GM18907 (cell line): ENCODE data around the gene HNF1B.
"Not testable (repeated sequence)": the region's sequence is repeated elsewhere in the genome, so short reads cannot be mapped to it uniquely, and the experiment has no call there.

Experiments used
- ATAC-seq: cut with Tn5 transposase; IDR thresholded peaks from one replicate; pipeline ENCODE4 v1.9.1; 2021; ENCODE audit warnings: mild to moderate bottlenecking, moderate library complexity; ENCODE audit not compliant: unreplicated experiment

HNF1B gene

DNA sequence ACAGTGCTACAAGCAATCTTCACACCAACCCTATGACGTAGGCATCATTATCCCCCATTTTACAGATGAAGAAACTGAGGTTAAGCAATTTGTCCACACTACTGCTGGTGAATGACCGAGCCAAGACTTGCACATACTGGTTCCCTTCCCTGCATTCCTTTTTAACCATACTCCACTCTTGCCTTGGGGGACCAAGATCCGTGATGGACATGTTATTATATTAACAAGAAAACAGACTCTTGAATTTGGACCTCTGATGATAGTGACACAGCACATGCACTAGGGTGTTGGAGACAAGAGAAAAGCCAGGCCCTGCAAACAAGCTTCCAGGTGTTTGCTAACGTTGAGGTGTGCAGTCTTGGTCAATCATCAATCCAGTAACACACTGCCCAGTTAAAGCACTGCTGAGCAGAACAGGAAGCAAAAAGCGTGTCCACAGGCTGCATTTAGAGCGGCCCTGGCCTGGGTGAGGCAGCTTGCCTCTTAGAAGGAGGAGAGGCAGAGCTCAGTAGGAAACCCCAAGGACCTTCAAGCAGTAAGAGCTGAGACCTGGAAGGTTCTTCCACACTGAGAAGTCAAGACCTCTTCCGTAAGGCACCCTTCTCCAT lies 36.7 kb downstream of the HNF1B start:
- ATAC-seq = no peak

GRCh38 chr17:37706446-37706845 lies 38.4 kb downstream of the HNF1B start:
- no peak for ATAC-seq

- ATAC-seq = no peak
Measured at GRCh38 chr17:37702598-37702997, 42.3 kb downstream of the HNF1B start.

DNA sequence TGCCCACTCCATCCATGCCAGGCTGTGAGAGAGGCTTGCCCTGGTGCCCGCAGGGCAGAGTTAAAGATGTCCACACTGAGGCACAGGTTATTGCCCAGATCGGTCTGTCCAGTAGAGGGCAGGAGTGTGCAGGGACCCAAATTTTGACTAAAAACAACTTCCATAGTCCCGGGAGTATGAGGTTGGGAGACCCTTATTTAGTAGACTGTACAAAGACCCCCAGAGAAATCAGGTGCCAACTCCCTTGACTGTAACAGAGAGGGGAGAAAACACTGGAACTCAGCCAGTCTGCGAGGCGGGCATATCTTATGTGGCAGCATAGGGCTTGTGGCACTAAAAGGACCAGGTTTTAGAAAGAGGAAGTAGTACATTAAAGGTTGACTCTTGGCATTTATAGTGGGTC lies 43.4 kb downstream of the HNF1B start:
- ATAC-seq = no peak

DNA sequence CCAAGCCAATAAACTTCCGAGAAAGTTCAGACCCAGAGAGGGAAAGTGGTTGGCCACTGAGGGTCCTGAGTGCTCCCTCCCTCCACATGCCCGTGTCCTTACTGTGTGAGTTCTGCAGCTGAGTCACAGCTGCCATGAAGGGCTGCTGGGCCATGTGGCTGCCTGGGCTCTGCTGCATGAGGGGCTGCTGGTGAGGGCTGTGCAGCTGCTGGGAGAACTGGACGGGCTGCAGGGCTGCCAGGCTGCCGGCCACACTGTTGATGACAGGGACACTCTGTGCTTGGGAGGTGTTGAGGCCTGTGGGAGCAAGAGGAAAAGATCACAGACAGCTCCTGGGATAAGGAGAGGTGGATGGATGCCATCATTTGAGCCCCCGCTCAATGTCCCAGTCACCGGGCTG lies 44.0 kb downstream of the HNF1B start:
- no peak for ATAC-seq

GRCh38 chr17:37699285-37699973 lies 45.4 kb downstream of the HNF1B start:
- no peak for ATAC-seq

GRCh38 chr17:37698911-37699255 lies 46.0 kb downstream of the HNF1B start:
- ATAC-seq = no peak

GRCh38 chr17:37698132-37698910 lies 46.5 kb downstream of the HNF1B start:
- ATAC-seq = no peak

DNA sequence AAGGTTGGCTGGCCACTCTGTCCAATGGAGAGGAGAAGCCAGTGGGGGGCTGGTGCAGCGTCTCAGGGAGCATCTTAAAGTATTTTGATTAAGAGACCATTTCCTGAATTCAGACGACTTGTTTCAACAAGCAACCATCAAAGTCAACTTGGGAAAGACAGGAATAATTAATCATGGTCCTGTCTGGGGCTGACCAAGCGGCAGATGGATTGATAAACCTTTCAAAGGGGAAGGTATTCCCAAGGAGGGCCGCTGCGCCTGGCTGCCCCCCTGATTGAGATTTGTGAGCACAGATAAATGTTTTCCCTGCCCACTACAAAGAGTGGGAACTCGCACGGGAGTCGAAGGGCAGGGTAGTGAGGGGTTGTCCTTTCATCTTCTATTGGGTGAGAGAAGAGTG lies 47.5 kb downstream of the HNF1B start:
- ATAC-seq = no peak

GRCh38 chr17:37696366-37696765 lies 48.5 kb downstream of the HNF1B start:
- no peak for ATAC-seq

- no peak for ATAC-seq
Measured at GRCh38 chr17:37695726-37696125, 49.1 kb downstream of the HNF1B start.

DNA sequence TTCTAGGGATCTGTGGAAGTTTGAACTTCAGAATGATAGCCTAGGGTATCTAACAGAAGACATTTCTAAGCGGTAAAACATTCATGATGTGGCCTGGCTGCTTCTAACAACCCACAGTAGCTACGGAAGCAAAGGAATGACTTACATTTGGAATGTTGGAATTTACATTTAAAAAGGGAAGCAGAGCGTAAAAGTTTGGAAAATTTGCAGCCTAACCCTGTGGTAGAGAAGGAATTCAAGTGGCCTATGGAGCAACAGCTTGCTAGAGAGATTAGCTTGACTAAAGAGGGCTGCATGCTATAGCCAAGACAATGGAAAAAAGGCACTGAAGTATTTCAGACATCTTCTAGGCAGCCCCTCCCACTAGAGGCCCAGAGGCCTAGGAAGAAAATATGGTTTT lies 50.1 kb downstream of the HNF1B start:
- ATAC-seq = no peak

- no peak for ATAC-seq
Measured at GRCh38 chr17:37693328-37693727, 51.5 kb downstream of the HNF1B start.

DNA sequence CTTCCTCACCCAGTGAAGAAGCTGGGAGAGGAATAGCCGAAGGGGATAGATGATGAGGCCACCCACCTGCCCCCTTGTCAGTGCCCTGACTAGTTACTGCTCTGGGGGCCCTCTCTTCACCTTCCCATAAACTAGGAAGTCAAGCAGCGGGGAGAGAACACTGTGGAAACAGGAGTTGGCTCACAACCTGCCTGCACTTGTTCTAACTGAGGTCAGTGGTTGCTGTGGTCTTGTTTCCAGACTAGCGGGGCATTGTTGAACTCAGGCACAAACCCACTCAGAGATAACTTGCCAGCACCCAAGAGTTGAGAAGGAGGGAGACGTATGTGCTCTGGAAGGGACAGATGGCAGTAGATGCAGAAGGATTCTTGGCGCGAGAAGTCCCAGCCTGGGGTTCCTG lies 53.1 kb downstream of the HNF1B start:
- ATAC-seq = no peak

GRCh38 chr17:37689317-37689716 lies 55.5 kb downstream of the HNF1B start:
- no peak for ATAC-seq

- ATAC-seq = no peak
Measured at GRCh38 chr17:37683454-37683984, 61.3 kb downstream of the HNF1B start.

- no peak for ATAC-seq
Measured at GRCh38 chr17:37682007-37682406, 62.9 kb downstream of the HNF1B start.

DNA sequence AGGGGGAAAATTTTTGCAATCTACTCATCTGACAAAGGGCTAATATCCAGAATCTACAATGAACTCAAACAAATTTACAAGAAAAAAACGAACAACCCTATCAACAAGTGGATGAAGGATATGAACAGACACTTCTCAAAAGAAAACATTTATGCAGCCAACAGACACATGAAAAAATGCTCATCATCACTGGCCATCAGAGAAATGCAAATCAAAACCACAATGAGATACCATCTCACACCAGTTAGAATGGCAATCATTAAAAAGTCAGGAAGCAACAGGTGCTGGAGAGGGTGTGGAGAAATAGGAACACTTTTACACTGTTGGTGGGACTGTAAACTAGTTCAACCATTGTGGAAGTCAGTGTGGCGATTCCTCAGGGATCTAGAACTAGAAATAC lies 64.9 kb downstream of the HNF1B start:
- not testable (repeated sequence) for ATAC-seq

GRCh38 chr17:37678036-37678435 lies 66.8 kb downstream of the HNF1B start:
- ATAC-seq = no peak

- no peak for ATAC-seq
Measured at GRCh38 chr17:37677021-37677420, 67.8 kb downstream of the HNF1B start.

DNA sequence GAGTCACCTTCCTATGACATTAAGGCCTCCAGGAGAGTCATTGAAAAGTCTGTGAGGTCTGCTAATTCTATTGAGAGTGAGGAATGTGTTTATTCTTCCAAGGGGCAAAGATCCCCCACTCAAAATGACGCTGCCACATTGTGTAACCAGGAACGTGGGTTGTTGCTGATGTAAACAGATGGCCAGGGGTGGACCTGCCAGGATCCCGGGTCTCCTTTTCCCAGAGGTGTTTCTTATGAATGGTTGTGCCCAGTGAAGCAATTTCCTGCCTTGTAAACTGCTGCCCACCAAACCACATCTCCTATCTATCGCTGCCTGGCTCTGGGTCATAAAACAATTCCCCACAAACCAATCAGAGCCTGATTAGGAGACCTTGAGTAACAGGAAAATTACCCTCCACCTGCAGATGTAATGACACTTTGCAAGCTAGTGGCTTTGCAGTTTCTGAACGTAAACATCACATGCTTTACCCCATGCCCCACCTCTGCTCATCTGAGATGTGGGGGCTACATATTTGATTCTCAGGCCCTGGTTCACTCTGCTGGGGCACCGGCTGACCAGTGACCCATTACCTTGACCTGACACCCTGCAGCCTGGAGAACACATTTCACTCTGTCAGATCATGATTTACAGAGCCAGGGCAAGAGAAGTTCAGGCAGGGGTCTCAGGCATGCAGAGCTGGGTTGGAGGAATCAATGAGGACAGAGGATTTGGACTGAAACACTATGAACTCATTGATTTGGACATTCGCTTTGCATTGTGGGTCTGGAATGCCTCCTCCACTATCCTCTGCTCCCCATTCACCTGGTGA lies 68.5 kb downstream of the HNF1B start:
- ATAC-seq = no peak
